Measurements from ENCODE around the gene PRR13.
"Not testable (repeated sequence)": the region's sequence is repeated elsewhere in the genome, so short reads cannot be mapped to it uniquely, and the experiment has no call there.

PRR13 gene

GRCh38 chr12:53418221-53418620, 23.3 kb upstream of the PRR13 start:
- no peak for FAIRE-seq
- no peak for DNase-seq (ENCODE audit: insufficient read length, low spot score)
- TF ChIP-seq PAX5 (IDR thresholded peaks at IDR 0.05; ENCODE audit: insufficient read depth, low read length, severe bottlenecking) (no peak), POLR2A (IDR thresholded peaks at IDR 0.05; ENCODE audit: low read depth, low read length) (no peak), POU2F2 (IDR thresholded peaks at IDR 0.05; ENCODE audit: low read depth, low read length) (no peak), TAF1 (IDR thresholded peaks at IDR 0.05; ENCODE audit: low read depth, low read length) (no peak), SPI1 (IDR thresholded peaks at IDR 0.05; ENCODE audit: low read depth, low read length) (no peak), POLR2AphosphoS5 (IDR thresholded peaks at IDR 0.05; ENCODE audit: low read depth, low read length) (no peak)

DNA sequence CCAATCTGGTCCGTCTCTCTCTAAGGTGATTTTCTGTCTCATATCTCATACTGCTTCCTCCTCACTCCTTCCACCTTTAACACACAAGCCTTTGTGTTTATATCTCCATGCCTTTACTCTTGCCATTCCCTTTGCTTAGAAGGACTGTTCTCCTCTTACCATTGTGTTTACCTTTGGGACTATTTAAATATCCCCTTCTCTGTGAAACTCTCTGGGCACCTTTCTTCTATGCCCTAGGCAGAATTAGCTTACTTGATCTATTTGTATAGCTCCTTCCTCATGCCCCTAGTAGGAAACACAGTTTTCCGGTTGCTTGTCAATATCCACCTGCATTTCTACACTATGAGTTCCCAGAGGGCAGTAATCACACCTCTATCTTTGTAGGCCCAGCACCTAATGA, 21.8 kb upstream of the PRR13 start:
- FAIRE-seq, result no peak
- no peak for DNase-seq (ENCODE audit: insufficient read length, low spot score)
- TF ChIP-seq PAX5 (IDR thresholded peaks at IDR 0.05; ENCODE audit: insufficient read depth, low read length, severe bottlenecking) (no peak), SPI1 (IDR thresholded peaks at IDR 0.05; ENCODE audit: low read depth, low read length) (no peak), POU2F2 (IDR thresholded peaks at IDR 0.05; ENCODE audit: low read depth, low read length) (no peak), POLR2AphosphoS5 (IDR thresholded peaks at IDR 0.05; ENCODE audit: low read depth, low read length) (no peak), POLR2A (IDR thresholded peaks at IDR 0.05; ENCODE audit: low read depth, low read length) (no peak), TAF1 (IDR thresholded peaks at IDR 0.05; ENCODE audit: low read depth, low read length) (no peak)

GRCh38 chr12:53422247-53422646, 19.3 kb upstream of the PRR13 start:
- DNase-seq (ENCODE audit: insufficient read length, low spot score); FAIRE-seq: not testable (repeated sequence)

DNA sequence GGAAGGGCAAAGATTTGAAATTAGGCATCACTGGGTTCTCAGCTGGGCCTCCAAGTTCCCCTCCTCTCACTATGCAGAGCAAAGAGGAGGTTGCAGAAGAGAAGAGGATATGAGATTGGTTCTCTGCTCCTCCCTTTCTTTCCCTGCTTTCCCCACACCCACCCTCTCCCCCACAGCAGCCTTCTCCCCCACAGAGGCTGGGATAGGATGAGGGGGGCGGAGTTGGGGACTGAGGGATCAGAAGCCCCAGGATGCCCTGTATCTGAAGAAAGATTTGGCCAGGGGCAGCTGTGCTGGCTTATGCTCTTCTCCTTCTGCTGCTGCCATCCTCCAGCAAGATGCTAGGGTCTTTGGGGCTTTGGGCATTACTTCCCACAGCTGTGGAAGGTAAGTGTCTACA, 17.9 kb upstream of the PRR13 start, which contains the start of gene AMHR2:
AMHR2 (plus strand) TSS at position 259 of the 400 bp plus-strand sequence; CDS start at position 339, 80 bp downstream.
- TF ChIP-seq POU2F2 (IDR thresholded peaks at IDR 0.05; ENCODE audit: low read depth, low read length), result no peak
- no peak for TF ChIP-seq SPI1 (IDR thresholded peaks at IDR 0.05; ENCODE audit: low read depth, low read length)
- TF ChIP-seq TAF1 (IDR thresholded peaks at IDR 0.05; ENCODE audit: low read depth, low read length), result no peak
- no peak for TF ChIP-seq PAX5 (IDR thresholded peaks at IDR 0.05; ENCODE audit: insufficient read depth, low read length, severe bottlenecking)
- no peak for TF ChIP-seq POLR2AphosphoS5 (IDR thresholded peaks at IDR 0.05; ENCODE audit: low read depth, low read length)
- TF ChIP-seq POLR2A (IDR thresholded peaks at IDR 0.05; ENCODE audit: low read depth, low read length), result no peak
- DNase-seq (ENCODE audit: insufficient read length, low spot score) (no peak), FAIRE-seq (no peak)

GRCh38 chr12:53424626-53425514, 16.7 kb upstream of the PRR13 start:
- no peak for FAIRE-seq
- no peak for DNase-seq (ENCODE audit: insufficient read length, low spot score)
- no peak for TF ChIP-seq POLR2A (IDR thresholded peaks at IDR 0.05; ENCODE audit: low read depth, low read length)
- TF ChIP-seq TAF1 (IDR thresholded peaks at IDR 0.05; ENCODE audit: low read depth, low read length), result no peak
- no peak for TF ChIP-seq POLR2AphosphoS5 (IDR thresholded peaks at IDR 0.05; ENCODE audit: low read depth, low read length)
- TF ChIP-seq POU2F2 (IDR thresholded peaks at IDR 0.05; ENCODE audit: low read depth, low read length), result no peak
- TF ChIP-seq SPI1 (IDR thresholded peaks at IDR 0.05; ENCODE audit: low read depth, low read length), result no peak
- no peak for TF ChIP-seq PAX5 (IDR thresholded peaks at IDR 0.05; ENCODE audit: insufficient read depth, low read length, severe bottlenecking)

DNA sequence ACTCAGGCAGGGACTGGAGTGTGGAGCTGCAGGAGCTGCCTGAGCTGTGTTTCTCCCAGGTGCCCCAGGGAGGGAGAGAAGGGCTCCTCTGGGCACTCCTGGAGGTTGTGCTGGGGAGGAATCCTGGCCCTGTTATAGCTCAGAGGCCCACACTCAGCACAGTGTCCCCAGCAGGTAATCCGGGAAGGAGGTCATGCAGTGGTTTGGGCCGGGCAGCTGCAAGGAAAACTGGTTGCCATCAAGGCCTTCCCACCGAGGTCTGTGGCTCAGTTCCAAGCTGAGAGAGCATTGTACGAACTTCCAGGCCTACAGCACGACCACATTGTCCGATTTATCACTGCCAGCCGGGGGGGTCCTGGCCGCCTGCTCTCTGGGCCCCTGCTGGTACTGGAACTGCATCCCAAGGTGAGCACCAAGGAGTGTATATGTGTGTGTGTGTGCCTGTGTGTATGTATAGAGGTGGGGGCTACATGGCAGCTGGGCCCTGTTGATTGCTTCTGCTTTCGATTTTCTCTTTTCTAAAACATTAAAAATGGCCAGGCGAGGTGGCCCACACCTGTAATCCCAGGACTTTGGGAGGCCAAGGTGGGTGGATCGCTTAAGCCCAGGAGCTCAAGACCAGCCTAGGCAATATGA, 15.9 kb upstream of the PRR13 start:
- DNase-seq (ENCODE audit: insufficient read length, low spot score) (no peak), FAIRE-seq (no peak)
- TF ChIP-seq SPI1 (IDR thresholded peaks at IDR 0.05; ENCODE audit: low read depth, low read length), result no peak
- no peak for TF ChIP-seq TAF1 (IDR thresholded peaks at IDR 0.05; ENCODE audit: low read depth, low read length)

GRCh38 chr12:53427905-53428594, 13.5 kb upstream of the PRR13 start:
- FAIRE-seq (no peak), DNase-seq (ENCODE audit: insufficient read length, low spot score) (no peak)
- TF ChIP-seq POU2F2 (IDR thresholded peaks at IDR 0.05; ENCODE audit: low read depth, low read length) (no peak), SPI1 (IDR thresholded peaks at IDR 0.05; ENCODE audit: low read depth, low read length) (no peak), POLR2AphosphoS5 (IDR thresholded peaks at IDR 0.05; ENCODE audit: low read depth, low read length) (no peak), POLR2A (IDR thresholded peaks at IDR 0.05; ENCODE audit: low read depth, low read length) (no peak), TAF1 (IDR thresholded peaks at IDR 0.05; ENCODE audit: low read depth, low read length) (no peak), PAX5 (IDR thresholded peaks at IDR 0.05; ENCODE audit: insufficient read depth, low read length, severe bottlenecking) (no peak)

DNA sequence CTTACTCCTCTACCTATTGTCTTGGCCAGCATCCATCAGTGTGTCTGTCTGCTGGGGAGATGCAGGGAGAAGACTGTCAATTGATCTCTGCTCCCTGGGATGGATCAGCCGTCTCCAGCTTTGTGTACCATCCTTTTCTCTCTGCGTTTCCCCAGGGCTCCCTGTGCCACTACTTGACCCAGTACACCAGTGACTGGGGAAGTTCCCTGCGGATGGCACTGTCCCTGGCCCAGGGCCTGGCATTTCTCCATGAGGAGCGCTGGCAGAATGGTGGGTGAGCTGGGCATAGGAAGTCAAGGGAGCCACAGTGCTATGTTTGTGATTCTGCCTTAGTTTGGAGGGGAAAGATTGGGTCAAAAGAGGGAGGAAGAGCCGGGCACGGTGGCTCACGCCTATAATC, 12.8 kb upstream of the PRR13 start:
- TF ChIP-seq POU2F2 (IDR thresholded peaks at IDR 0.05; ENCODE audit: low read depth, low read length) (no peak), POLR2AphosphoS5 (IDR thresholded peaks at IDR 0.05; ENCODE audit: low read depth, low read length) (no peak), POLR2A (IDR thresholded peaks at IDR 0.05; ENCODE audit: low read depth, low read length) (no peak), TAF1 (IDR thresholded peaks at IDR 0.05; ENCODE audit: low read depth, low read length) (no peak), SPI1 (IDR thresholded peaks at IDR 0.05; ENCODE audit: low read depth, low read length) (no peak), PAX5 (IDR thresholded peaks at IDR 0.05; ENCODE audit: insufficient read depth, low read length, severe bottlenecking) (no peak)
- FAIRE-seq (no peak), DNase-seq (ENCODE audit: insufficient read length, low spot score) (no peak)

- no peak for DNase-seq (ENCODE audit: insufficient read length, low spot score)
- FAIRE-seq, result no peak
- TF ChIP-seq TAF1 (IDR thresholded peaks at IDR 0.05; ENCODE audit: low read depth, low read length) (no peak), POU2F2 (IDR thresholded peaks at IDR 0.05; ENCODE audit: low read depth, low read length) (no peak), SPI1 (IDR thresholded peaks at IDR 0.05; ENCODE audit: low read depth, low read length) (no peak), POLR2A (IDR thresholded peaks at IDR 0.05; ENCODE audit: low read depth, low read length) (no peak), PAX5 (IDR thresholded peaks at IDR 0.05; ENCODE audit: insufficient read depth, low read length, severe bottlenecking) (no peak), POLR2AphosphoS5 (IDR thresholded peaks at IDR 0.05; ENCODE audit: low read depth, low read length) (no peak)
Measured at GRCh38 chr12:53430116-53430515, 11.4 kb upstream of the PRR13 start.

Data from GM12891 (cell line).